GM19238 (cell line): ENCODE data around the gene KANK4.
"Not testable (repeated sequence)": the region's sequence is repeated elsewhere in the genome, so short reads cannot be mapped to it uniquely, and the experiment has no call there.

ENCODE experiments used
- DNase-seq: peaks from one replicate; pipeline ENCODE4 v3.0.0; 2011; ENCODE audit warnings: low spot score; ENCODE audit not compliant: insufficient read length

Gene KANK4

DNA sequence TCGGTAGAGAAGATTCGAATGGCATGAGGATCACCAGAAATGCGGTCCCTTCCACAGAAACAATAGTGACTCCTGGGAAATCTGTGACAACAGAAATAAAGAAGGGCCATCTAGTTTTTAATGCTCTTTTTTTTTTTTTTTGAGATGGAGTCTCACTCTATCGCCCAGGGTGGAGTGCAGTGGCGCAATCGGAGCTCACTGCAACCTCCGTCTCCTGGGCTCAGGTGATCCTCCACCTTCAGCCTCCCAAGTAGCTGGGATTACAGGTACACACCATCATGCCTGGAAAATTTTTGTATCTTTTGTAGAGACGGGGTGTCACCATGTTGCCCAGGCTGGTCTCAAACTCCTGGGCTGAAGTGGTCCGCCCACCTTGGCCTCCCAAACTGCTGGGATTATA lies 80.7 kb downstream of the KANK4 start:
- no peak for DNase-seq

DNA sequence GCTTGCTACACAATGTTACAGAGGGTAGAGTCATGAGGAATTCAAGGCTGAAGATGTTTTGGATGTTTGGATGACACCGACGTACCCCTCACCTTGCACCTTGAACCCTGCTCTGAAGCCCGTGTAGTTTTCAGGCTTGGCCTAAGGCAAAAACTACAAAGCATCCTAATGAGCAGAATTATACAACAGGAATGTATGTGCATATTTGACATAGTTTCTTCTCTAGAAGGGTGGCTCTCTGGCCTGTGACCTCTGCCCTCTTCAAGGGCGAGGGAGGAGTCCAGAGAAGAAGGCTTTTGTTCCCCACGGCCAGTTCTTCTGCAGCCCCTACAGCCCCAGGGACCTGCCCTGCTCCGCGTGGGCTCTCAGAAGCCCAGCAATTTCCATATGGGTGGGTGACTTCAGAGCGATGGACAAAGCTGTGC lies 81.3 kb downstream of the KANK4 start:
- DNase-seq, result no peak

DNA sequence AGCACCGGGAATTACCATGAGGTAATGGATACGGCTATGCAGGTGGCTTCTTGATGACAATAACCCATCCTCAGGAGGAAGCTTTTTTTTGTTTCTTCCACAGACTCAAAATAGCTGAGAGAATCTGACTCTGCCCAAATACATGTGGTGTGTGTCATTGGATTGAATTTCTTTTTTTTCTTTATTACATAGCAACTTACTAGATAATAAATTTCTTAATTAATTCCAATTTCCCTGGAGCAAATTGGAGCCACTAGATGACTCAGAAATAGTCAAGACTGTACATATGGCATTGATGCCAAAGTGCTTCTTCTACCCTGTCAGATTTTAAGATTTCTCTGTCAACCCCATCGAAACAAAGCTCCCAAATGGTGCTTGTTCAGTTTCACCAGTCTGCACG lies 81.9 kb downstream of the KANK4 start:
- no peak for DNase-seq

DNA sequence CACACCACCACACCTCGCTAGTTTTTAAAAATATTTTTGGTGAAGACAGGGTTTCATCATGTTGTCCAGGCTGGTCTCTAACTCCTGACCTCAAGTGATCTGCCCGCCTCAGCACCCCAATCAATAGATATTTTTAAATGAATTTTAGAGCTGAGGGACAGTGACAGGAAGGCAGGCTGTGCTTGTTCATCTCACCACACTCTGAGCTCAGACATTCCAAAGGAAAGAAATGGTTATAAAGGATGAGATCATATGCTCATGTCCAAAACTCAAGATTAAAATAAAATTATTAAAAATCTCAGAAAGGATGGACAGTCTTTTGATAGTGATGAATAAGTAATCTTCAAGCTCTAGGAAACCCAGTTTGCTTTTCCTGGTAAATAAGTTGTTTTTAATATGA lies 83.7 kb downstream of the KANK4 start:
- DNase-seq, result no peak

- DNase-seq, result no peak
Observed at GRCh38 chr1:62234688-62235087, 84.5 kb downstream of the KANK4 start.

DNA sequence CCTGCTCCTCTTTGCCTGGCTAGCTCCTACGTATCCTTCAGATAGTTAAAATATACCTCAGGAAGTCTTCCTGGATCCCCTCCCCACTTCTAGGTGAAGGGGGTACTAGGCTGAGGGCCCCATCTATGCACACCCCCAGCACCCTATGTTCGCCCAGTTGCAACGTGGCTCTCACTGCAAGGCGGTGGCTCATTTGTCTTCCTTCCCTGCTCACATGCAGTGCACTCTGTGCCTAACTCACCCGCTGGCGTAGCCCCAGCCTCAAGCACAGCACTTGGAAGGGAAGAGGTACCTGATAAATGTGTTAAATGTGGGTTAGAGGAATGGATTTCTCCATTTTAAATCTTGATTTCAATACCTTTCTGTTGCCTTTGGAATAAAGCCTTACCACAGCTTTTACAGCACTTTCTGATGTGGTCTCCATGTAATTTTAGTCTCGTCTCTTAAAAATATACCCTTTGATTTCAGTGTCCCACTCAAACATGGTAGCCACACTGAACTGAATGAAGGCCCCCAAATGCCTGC lies 85.2 kb downstream of the KANK4 start:
- no peak for DNase-seq

DNA sequence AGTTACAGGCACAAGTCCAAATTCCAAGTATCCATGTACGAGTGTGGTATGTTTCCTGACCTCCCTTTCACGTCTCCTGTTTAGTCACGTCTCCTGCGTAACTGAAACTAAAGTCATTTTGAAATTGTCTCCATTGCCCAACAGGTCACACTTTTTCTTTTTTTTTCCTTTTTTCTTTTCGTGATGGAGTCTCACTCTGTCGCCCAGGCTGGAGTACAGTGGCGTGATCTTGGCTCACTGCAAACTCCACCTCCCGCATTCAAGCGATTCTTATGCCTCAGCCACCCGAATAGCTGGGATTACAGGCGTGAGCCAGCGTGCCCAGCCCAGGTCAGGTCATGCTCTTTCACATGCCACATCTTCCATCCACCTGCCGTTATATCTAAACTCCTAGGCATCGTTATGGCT lies 86.4 kb downstream of the KANK4 start:
- DNase-seq, result no peak

DNA sequence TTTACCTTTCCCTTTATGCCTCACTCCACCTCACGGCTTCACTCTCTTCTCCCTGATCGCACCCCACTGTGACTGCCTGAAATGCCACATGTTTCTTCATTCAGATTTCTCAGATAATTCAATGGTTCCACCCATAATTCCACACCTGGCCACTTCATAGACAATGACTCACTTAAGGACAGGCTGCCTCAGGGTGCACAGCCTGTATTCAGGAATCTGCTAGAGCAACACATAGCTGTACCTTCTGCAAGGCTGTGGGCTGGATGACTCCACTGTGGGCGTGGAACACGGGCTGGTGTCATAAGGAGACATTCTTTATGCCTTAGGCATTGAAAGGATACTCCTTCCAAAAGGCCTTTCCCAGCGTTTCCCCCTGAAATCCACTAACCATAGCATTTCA lies 88.5 kb downstream of the KANK4 start:
- DNase-seq, result no peak

- DNase-seq, result no peak
Observed at GRCh38 chr1:62229932-62230331, 89.3 kb downstream of the KANK4 start.

DNA sequence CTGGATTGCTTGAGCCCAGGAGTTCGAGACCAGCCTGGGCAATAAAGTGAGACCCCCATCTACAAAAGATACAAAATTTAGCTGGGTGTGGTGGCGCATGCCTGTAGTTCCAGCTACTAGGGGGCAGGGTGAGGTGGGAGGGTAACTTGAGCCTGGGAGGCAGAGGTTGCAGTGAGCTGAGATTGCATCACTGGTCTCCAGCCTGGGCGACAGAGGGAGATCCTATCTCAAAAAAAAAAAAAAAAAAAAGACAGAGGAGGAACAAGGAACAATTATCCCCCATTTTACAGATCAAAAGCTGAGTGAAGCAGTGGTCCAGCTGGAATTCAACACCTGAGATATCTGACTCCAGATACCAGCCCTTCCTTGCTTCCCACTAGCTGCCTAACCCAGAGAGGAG lies 89.8 kb downstream of the KANK4 start:
- DNase-seq, result no peak

- no peak for DNase-seq
Observed at GRCh38 chr1:62228883-62229187, 90.4 kb downstream of the KANK4 start.

DNA sequence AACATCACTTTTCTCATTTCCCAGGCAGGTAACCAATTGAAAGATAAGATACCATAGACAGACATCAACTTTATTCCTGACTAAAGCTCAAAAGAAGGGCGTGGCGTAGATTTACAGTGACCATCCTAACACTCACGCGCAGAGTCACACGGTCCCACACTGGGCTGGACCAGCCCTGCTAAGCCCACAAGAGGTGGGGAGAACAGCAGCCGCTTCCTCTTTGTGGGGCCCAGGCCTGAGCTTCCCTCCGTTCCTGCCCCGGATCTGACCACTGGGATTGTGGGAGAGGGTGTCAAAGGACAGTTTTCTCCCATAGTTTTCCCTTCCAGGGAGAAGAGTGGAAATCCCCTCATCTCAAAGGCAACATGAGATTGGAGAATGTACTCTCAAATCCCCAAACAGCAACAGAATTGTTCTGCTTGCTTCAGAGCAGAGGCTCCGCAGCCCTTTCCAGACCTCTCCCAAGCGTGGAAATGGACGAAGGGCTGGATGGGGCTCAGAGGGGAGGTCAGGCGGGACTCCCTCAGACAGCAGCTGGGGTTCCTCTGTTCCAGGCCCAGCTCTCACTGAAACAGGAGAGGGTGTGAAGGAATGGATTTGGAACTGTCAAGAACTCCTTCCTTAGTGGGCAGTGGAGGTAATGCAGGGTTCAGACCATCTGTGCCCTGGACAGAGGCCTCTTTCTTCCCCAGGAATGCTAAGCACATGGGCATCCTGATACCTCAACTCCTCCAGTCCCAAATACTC lies 90.9 kb downstream of the KANK4 start:
- no peak for DNase-seq

DNA sequence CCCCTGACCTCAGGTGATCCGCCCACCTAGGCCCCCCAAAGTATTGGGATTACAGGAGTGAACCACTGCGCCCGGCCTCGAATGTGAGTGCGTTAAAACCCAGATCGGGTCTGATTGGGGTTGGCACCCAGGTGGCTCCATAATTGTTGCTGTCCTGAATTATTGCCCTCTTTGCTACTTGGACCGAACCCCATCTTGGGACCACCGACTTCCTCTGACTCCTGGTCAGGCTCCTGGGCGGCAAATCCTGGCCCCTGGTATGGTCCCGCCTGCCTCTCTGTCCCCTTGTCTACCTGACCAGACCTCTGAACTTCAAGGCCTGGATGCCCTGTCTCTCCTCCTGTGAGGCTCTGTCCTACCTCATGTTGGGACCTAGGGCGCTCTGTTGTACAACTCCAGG lies 91.7 kb downstream of the KANK4 start:
- no peak for DNase-seq

- DNase-seq, result no peak
Observed at GRCh38 chr1:62224182-62224581, 95.1 kb downstream of the KANK4 start.

GRCh38 chr1:62222321-62222720 lies 96.9 kb downstream of the KANK4 start:
- DNase-seq, result no peak

DNA sequence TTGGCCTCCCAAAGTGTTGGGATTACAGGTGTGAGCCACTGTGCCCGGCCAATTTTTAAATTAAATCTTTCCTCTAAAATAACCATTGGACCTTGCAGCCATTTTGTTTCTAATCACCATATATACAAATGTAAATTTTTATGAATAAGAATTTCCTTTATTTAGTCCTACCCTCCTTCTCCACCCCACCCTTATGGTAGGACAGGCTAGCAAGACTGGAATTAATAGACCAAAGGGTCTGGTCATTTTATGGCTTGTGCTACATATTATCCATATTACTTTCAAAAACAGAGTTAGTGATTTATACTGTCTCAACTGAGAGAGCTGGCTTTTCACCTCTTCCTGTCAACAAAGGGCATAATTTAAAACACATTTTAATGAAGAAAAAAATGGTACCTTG lies 98.1 kb downstream of the KANK4 start:
- no peak for DNase-seq

- not testable (repeated sequence) for DNase-seq
Observed at GRCh38 chr1:62220456-62220855, 98.8 kb downstream of the KANK4 start.

DNA sequence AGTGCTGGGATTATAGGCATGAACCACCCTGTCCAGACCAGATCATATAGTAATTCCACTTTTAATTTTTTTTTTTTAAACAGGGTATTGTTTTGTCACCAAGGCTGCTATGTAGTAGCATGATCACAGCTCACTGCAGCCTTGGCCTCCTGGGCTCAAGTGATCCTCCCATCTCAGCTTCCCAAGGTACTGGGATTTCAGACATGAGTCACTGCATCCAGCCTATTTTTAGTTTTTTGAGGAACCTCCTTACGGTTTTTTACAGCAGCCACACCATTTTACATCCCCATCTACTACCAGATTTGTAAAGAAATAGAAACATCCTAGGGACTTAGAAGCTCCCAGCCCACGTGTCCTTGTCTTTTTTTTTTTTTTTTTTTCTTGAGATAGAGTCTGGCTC lies 100.6 kb downstream of the KANK4 start:
- no peak for DNase-seq

DNA sequence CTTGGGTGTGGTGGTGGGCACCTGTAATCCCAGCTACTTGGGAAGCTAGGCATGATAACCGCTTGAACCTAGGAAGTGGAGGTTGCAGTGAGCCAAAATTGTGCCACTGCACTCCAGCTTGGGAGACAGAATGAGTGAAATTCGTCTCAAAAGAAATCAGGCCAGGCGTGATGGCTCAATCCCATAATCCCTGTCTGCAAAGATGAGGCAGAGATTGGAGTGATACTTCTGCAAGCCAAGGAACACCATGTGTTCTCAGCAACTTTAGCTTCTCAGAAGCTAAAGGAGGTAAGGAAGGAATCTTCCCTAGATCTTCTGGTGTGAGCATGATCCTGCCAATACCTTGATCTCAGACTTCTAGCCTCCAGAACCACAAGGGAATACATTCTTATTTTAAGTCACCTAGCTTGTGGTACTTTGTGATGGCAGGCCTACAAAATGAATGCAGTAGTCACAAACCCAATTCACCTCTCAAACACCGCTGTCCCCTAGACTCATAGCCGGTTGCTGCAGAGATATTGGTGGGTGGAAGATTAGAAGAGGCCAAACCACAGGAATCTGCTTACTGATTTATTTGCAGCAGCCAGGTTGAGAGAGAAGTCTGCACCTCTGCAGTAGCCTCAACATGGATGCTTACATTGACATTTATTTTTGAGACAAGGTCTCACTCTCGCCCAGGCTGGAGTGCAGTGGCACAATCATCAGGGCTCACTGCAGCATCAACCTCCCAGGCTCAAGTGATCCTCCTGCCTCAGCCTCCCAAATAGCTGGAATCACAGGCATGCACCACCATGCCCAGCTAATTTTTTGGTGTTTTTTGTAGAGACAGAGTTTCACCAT lies 105.9 kb downstream of the KANK4 start:
- no peak for DNase-seq

GRCh38 chr1:62212411-62212810 lies 106.8 kb downstream of the KANK4 start:
- no peak for DNase-seq

DNA sequence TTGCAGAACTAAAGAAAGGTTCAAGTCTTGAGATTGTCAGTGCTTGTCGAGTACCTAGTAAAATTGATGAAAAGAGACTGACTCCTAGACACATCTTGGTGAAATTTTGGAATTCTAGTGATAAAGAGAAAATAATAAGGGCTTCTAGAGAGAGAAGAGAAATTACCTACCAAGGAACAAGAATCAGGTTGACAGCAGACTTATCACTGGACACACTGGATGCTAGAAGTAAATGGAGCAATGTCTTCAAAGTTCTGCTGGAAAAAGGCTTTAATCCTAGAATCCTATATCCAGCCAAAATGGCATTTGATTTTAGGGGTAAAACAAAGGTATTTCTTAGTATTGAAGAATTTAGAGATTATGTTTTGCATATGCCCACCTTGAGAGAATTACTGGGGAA lies 108.3 kb downstream of the KANK4 start:
- DNase-seq, result no peak

DNA sequence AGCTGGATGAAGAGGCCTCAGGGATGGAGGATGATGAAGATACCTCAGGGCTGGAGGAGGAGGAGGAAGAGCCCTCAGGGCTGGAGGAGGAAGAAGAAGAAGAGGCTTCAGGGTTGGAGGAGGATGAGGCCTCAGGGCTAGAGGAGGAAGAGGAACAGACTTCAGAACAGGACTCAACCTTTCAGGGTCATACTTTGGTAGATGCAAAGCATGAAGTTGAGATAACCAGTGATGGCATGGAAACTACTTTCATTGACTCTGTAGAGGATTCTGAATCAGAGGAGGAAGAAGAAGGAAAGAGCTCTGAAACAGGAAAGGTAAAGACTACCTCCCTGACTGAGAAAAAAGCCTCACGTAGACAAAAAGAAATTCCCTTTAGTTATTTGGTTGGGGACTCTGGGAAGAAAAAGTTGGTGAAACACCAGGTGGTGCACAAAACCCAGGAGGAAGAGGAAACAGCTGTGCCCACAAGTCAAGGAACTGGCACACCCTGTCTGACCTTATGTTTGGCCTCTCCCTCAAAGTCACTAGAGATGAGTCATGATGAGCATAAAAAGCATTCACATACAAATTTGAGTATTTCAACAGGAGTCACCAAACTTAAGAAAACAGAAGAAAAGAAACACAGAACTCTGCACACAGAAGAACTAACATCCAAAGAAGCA lies 109.2 kb downstream of the KANK4 start:
- no peak for DNase-seq
